ENCODE results near the gene GINS1. TPM values are rescaled to one million over a fixed set of nuclear protein-coding genes. Genes with fewer than 3 reads are reported as not detected.

The GINS1 gene
- total and polyA plus RNA-seq, 2 of the 13 experiments (the other 11 are each of a cell fraction or from before 2014, with no cell fraction given) = 14.6 to 59.9 TPM

DNA sequence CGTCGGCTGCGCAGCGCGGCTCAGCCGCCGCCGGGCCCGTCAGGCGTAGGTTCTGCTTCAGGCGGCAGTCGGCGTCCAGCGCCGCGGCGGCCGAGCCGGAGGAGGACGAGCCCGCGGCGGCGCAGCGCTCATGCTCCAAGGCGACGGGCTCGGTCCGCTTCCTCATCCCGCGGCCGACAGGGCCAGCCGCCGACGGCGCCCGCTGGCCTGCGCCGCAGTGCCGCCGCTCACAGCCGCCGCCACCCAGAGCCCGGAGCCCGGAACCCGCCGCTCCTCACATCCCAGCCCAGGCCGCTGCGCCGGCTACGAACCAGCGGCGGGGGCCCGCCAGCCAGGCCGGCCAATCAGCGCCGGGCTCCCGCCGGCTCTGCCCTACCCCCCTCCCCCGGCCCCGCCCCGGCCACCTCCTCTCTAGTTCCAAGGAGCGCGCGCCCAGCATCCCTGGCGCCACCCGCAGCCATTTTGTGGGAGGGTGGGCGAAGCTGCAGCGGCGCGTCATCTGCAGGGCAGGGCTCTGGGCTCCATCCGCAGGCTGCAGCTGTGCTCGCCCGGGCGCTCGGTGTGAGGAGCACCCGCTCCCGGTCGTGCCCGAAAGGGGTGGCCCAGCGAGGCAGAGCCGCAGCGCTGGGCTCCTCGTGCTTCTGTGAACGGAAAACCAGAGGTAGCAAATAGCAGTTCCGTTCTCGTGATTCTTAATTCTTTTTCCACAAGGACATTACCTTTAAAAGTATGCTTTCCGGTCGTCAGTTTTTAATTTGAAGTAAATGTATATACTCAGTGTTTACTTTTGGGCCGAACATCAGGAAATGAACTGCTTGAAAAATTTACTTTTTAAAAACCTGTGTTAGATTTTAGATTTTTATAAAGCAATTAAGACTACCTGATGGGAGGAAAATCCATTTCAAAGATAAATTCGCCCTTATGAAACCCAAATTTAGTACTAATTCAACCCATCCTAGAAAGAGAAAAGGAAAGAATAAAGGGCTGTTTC, 16.6 kb upstream of the GINS1 start, which contains the start of gene ABHD12 (continued):
- TF ChIP-seq FOXK1 (CRISPR knock-in tag; IDR thresholded peaks at IDR 0.05; ENCODE audit: borderline replicate concordance, low read depth) (peak; percentile 64; the same call in 1 of the 2 replicates), ATF5 (CRISPR knock-in tag; IDR thresholded peaks at IDR 0.05; ENCODE audit: low read depth) (peak; percentile 93; the same call in 1 of the 2 replicates), PHF5A (CRISPR knock-in tag; IDR thresholded peaks at IDR 0.05; ENCODE audit: low read depth, unreplicated experiment) (no peak), DNMT1 (CRISPR knock-in tag; IDR thresholded peaks at IDR 0.05) (no peak), JUN (CRISPR knock-in tag; IDR thresholded peaks at IDR 0.05) (peak; percentile 72; the same call in 1 of the 2 replicates), NPAS2 (CRISPR knock-in tag; IDR thresholded peaks at IDR 0.05; ENCODE audit: borderline replicate concordance) (no peak), ZNF282 (IDR thresholded peaks at IDR 0.05; ENCODE audit: partially characterized antibody) (no peak), ARNTL (CRISPR knock-in tag; IDR thresholded peaks at IDR 0.05) (peak; percentile 74), KDM5B (CRISPR knock-in tag; IDR thresholded peaks at IDR 0.05; ENCODE audit: borderline replicate concordance) (peak; percentile 64; the same call in 1 of the 2 replicates), RFXAP (CRISPR knock-in tag; IDR thresholded peaks at IDR 0.05; ENCODE audit: borderline replicate concordance) (0 out of 2 replicates have a peak, but pooled peaks have one; percentile 17), ZNF678 (CRISPR knock-in tag; IDR thresholded peaks at IDR 0.05) (peak; percentile 93; the same call in 1 of the 2 replicates), KLF11 (CRISPR knock-in tag; IDR thresholded peaks at IDR 0.05) (peak; percentile 89), ZNF253 (CRISPR knock-in tag; IDR thresholded peaks at IDR 0.05; ENCODE audit: borderline replicate concordance) (peak; percentile 59; the same call in 1 of the 2 replicates), TIGD3 (CRISPR knock-in tag; IDR thresholded peaks at IDR 0.05; ENCODE audit: borderline replicate concordance) (no peak), DMAP1 (CRISPR knock-in tag; IDR thresholded peaks at IDR 0.05) (peak; percentile 93), SETDB1 (CRISPR knock-in tag; IDR thresholded peaks at IDR 0.05; ENCODE audit: borderline replicate concordance) (no peak), ZFP62 (CRISPR knock-in tag; IDR thresholded peaks at IDR 0.05) (no peak; the same call in 1 of the 2 replicates), TAF15 (IDR thresholded peaks at IDR 0.05; ENCODE audit: low read depth, low read length, poor library complexity, severe bottlenecking) (no peak), FOSL1 (CRISPR knock-in tag; IDR thresholded peaks at IDR 0.05; ENCODE audit: borderline replicate concordance) (peak; percentile 15; the same call in 1 of the 2 replicates), NFIC (IDR thresholded peaks at IDR 0.05; ENCODE audit: low read length) (no peak), SMAD1 (CRISPR knock-in tag; IDR thresholded peaks at IDR 0.05; ENCODE audit: borderline replicate concordance, low read depth) (peak; percentile 93; the same call in 1 of the 2 replicates), LCORL (IDR thresholded peaks at IDR 0.05) (no peak), LCORL (CRISPR knock-in tag; IDR thresholded peaks at IDR 0.05) (peak; percentile 85), ADNP (CRISPR knock-in tag; IDR thresholded peaks at IDR 0.05) (no peak), NR0B2 (CRISPR knock-in tag; IDR thresholded peaks at IDR 0.05) (no peak; the same call in 1 of the 2 replicates)
- TF ChIP-seq, protein P1, sequence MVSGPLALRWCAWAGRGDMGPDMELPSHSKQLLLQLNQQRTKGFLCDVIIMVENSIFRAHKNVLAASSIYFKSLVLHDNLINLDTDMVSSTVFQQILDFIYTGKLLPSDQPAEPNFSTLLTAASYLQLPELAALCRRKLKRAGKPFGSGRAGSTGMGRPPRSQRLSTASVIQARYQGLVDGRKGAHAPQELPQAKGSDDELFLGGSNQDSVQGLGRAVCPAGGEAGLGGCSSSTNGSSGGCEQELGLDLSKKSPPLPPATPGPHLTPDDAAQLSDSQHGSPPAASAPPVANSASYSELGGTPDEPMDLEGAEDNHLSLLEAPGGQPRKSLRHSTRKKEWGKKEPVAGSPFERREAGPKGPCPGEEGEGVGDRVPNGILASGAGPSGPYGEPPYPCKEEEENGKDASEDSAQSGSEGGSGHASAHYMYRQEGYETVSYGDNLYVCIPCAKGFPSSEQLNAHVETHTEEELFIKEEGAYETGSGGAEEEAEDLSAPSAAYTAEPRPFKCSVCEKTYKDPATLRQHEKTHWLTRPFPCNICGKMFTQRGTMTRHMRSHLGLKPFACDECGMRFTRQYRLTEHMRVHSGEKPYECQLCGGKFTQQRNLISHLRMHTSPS (CRISPR knock-in tag; IDR thresholded peaks at IDR 0.05; ENCODE audit: low read depth) = peak; percentile 89

All from HepG2 (cell line).